SHP77 (cell line): ENCODE results near the gene ADSL.
A peak's percentile ranks its signal among the peaks of the same experiment; 100 is the strongest.

Experiments used
- DNase-seq, 2 experiments: peaks; one replicate each; lab custom pipeline; 2025; lab: John Stamatoyannopoulos, UW

The ADSL gene

DNA sequence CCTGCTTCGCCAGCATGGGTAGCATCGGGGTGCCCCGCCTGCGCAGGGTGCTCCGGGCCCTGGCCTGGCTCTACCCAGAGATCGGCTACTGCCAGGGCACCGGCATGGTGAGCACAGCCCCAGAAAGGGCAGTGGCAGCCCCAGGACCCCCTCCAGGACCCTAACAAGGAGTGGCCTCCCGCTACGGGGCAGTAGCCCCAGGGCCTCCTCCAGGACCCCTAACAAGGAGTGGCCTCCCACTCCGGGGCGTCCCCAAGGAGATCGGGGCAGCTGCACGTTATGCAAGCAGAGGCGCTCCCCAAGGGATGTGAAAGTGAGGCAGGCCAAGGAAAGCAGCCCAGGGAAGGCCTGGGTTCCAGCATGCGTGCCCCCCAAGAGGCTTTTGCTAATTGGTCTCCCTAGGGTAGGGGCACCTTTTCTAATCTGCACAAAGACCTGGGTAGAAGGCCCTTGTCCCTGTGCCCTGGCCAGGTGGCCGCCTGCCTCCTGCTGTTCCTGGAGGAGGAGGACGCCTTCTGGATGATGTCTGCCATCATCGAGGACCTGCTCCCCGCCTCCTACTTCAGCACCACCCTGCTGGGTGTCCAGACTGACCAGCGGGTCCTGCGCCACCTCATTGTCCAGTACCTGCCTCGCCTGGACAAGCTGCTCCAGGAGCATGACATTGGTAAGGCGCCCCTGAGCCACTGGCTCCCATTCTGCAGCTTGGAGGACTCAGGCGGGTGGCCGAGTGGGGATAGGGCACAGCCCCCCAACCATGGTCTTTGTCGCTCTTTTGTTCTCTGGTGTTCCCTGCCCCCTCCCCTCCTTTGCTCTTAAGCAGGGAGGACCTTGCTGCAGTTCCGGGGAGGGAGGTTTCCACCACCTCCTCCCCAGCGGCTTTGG, 59.1 kb downstream of the ADSL start:
- no peak for DNase-seq

DNA sequence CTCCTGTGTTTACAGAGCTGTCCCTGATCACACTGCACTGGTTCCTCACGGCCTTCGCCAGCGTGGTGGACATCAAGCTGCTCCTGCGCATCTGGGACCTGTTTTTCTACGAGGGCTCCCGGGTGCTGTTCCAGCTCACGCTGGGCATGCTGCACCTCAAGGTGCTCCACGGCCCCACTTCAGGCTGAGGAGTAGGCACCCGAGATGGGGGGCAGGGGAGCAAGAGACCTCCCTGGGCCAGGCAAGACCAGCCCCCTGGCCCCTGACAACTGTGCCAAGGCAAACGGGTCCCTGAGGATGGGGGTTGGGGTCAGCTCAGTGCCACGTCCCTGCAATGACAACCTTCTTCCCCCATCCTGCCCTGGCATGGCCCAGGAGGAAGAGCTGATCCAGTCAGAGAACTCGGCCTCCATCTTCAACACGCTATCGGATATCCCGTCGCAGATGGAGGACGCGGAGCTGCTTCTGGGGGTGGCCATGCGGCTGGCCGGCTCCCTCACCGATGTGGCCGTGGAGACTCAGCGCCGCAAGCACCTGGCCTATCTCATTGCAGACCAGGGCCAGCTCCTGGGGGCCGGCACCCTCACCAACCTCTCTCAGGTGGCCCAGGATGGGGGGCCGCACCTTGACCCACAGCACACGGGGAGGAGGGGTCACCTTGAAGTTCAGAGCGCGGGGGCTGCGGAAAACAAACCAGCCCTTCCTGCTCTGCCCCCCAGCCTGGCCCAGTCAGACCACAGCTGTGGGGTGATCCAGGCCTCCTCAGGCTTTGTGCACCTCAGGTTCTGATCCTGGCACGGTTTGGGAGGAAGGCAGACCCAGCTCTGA, 60.0 kb downstream of the ADSL start:
- no peak for DNase-seq

DNA sequence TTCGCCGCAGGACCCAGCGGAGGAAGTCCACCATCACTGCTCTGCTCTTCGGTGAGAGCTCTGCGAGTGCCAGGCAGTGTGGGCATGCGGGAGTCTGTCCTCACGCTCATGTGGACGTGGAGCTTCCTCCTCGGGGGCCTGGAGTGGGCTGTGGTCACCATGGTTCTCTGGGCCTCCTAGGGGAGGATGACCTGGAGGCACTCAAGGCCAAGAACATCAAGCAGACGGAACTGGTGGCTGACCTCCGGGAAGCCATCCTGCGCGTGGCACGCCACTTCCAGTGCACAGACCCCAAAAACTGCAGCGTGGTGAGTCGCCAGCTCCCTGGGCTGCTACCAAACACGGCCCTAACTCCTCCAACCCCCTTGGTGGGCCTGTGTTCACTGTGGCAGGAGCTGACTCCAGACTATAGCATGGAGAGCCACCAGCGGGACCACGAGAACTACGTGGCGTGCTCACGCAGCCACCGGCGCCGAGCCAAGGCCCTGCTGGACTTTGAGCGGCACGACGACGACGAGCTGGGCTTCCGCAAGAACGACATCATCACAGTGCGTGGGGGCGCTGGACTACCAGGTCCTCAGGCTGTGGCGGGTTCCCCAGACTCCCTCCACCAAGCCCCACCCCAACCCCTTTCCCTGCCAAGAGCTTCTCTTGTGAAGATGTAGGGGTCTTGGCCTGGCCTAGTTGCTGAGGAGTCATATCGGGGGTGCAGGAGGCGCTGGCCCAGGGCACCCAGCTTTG, 60.9 kb downstream of the ADSL start:
- DNase-seq, result no peak

DNA sequence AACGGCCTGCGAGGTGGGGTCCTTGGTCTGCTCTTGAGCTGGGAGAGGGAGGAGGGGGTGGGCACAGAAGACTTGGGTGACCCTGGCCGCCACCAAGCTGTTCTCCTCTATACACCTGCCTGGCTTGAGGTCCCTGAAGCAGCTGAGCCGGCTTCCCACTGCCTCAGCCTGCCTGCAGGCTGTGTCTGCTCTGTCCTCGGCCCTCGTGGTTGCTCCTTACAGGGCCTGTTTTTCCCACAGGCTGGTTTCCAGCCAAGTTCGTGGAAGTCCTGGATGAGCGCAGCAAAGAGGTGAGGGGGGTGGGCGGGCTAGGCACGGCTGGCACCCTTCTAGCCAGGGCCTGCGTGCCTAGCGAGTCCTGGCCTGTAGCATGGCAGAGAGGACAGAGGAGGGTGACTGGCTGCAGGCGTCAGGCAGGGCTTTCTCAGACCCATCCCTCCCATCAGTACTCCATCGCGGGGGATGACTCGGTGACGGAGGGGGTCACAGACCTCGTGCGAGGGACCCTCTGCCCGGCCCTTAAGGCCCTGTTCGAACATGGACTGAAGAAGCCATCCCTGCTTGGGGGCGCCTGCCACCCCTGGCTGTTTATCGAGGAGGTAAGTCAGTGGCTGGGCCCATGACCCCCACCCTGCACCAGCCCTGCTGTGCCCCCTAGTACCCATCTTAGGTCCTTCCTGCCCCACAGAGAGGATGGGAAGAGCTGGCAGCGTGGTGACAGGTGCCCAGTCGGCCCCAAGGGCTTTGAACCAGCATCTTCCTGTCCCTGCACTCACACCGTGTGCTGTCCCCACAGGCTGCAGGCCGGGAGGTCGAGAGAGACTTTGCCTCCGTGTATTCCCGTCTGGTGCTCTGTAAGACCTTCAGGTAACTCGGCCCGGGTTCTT, 61.8 kb downstream of the ADSL start:
- DNase-seq, result no peak

DNA sequence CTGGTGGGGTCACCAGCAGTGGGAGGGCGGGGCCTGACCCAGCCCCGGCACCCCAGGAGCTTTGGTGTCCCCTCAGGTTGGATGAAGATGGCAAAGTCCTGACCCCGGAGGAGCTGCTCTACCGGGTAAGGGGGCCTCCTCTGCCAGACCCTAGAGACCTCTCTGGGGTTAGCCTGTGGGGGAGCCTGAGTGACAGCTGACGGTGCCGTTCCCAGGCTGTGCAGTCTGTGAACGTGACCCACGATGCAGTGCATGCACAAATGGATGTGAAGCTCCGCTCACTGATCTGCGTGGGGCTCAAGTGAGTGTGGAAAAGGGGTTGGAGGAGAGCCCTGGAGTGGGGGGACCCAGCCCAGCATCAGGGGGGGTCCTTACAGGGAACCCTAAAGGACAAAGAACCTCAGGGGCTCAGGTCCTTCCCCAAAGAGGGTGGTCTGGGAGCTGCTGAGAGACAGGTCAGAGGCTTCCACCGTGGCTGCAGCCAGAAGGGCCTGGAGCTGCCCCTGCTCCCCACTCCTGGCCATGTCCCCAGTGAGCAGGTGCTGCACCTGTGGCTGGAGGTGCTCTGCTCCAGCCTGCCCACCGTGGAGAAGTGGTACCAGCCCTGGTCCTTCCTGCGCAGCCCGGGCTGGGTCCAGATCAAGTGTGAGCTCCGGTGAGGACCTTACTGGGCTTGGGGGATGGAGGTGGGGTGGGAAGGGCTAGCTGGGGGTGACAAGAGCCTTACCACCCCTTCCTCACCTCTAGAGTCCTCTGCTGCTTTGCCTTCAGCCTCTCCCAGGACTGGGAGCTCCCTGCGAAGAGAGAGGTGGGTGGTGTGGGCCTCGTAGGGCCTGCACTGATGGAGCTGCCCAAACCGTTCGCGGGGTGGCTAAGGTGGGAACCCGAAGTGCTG, 62.7 kb downstream of the ADSL start:
- no peak for DNase-seq

DNA sequence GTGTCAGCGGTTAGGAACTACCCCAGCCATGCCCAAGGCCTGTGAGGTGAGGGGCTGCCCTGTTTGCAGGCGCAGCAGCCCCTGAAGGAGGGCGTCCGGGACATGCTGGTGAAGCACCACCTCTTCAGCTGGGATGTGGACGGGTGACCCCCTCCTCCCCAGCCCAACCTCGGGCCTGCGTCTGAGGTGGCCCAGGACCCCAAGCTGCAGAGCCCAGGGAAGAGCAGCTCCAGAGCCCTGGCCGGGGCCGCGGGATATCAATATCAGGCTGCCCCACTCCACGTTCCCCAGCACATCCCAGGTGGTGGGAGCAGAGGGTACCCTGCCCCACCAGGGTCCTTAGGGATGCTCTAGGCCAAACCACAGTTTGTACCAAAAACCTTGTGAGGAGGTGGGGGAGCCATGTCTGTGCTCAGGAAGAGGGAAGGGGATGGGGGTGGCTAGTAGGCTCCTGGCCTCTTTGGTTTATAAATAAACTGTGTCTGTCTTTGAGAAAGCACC, 63.4 kb downstream of the ADSL start:
- DNase-seq, result no peak

DNA sequence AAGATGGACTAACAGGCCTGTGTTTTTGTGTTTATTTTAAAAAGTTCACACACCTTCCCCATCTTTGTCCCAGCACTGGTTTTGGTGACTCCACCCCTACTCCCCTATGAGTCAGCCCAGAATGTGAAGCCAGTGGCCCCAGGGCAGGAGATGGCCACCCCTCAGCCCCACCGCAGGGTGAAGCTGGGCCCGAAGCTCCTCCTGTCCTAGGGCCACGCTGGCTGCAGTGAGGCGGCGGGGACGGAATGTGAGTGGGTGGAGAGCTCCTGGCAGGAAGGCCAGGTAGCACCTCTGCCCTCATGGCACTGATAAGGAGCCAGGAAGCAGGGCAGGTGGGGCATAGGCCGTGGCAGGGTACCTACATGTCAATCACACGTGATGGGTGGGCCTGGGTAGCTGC, 64.0 kb downstream of the ADSL start:
- DNase-seq, result no peak

DNA sequence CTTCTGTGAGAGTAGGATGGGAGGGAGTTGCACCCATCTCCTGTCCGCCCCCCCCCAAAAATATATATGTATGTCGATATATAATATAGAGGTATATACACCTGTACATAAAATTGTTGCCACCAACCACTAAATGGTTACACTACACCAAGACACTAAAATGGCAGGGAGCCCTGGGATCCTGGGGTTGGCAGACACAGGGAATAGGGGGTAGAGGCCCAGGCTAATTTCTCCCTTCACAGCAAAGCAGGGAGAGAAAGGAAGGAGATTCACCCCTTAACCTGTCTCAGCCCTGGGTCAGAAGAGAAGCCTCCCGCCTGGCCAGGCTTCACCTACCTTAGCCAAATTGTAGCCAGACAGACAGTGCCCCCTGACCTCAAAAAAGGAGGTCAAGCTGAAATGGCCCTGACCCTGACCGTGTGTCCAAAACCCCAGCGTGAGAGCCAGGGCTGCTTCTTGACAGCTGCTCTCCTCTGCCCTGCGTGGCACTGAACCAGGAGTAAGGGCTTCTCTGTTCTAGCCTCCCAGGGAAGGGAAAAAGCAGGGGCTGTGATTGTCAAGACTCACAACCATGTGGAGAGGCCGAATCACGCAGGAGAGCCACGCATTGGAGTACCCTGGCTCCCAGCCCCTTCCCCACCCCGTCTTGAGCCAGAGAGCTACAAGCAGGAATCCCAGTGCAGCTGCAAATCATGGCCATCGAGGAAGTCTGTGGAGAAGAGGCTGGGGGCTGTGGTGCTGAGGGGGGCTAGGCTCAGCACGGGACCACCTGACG, 64.6 kb downstream of the ADSL start:
- no peak for DNase-seq

DNA sequence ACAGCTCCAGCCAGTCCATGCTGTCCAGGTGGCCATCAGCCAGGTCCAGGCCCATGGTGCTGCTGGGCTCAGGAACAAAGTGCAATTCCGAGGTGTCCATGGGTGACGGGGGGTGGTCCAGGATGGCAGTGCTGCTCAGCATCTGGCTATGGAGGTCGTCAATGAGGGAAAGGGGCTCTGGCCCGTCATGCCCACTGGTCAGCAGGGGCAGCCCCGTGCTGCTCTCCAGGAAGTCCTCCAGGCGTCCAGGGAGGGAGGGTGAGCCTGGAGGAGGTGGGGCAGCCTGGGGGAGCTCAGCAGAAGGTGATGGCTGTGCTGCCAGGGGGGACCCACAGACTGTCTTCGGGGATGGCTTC, 65.2 kb downstream of the ADSL start:
- DNase-seq, result no peak

DNA sequence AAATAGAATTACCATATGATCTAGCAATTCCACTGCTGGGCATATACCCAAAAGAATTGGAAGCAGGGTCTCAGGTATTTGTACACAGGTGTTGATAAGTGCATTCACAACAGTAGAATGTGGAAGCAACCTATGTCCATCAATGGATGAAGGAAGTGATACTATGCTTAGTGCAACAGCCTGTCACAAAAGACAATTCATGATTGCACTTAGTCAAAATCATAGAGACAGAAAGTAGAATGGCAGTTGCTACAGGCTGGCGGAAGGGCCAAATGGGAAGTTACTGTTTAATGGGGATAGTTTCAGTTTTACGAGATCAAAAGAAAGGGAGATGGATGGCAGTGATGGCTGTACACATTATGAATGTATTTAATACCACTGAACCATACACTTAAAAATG, 66.1 kb downstream of the ADSL start:
- DNase-seq, result no peak

DNA sequence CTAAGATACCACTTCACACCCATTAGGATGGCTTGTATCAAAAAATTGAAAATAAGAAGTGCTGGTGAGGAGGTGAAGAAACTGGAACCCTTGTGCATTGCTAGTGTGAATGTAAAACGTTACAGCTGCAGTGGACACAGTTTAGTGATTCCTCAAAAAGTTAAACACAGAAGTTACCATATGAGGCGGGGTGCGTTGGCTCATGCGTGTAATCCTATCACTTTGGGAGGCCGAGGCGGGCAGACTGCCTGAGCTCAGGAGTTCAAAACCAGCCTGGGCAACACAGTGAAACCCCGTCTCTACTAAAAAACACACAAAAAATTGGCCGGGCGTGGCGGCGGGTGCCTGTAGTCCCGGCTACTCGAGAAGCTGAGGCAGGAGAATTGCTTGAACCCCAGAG, 67.6 kb downstream of the ADSL start:
- no peak for DNase-seq

DNA sequence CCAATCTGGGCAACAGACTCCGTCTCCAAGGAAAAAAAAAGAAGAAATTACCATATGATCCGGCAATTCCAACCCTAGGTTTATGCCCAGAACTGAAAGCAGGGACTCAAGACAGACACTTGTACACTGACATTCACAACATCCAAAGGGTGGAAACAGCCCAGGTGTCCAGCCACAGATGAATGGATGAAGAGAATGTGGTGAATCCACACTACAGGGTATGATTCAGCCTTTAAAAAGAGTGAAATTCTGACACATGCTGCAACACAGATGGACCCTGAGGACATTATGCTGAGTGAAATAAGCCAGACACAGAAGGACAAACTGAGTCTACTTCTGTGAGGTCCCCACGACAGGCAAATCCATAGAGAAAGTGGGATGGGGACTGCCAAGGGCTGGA, 68.0 kb downstream of the ADSL start:
- no peak for DNase-seq

DNA sequence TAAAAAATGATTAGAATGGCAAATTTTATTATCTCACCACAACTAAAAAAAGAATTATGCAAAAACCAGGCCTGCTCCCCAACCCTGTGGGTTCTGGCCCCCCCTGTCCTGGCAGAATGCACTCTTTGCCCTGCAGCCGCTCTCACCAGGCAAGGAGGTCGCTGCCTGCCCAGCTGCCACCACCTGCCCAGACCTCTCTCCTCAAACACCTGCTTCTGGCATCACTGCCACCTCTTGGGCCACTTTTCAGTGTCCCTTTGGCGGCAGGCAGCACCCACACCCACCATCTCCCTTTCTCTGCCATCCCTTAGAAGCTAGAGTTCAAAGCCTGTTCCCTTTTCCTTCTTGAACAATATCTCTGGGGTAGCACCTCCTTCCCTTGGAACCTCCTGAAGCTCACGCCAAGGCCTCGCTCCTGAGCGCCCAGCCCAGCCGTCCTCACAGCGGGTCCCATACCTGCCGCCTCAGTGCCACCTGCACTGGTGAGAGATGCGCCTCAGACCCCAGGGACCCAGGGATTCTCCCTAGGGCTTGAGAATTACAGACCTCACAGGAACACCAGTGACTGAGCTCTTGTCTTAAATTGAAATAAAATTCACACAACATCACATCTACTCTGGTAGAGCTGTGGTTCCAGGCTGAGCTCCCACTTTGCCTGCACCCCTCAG, 68.7 kb downstream of the ADSL start:
- DNase-seq, result peak; percentile 12 to 57

DNA sequence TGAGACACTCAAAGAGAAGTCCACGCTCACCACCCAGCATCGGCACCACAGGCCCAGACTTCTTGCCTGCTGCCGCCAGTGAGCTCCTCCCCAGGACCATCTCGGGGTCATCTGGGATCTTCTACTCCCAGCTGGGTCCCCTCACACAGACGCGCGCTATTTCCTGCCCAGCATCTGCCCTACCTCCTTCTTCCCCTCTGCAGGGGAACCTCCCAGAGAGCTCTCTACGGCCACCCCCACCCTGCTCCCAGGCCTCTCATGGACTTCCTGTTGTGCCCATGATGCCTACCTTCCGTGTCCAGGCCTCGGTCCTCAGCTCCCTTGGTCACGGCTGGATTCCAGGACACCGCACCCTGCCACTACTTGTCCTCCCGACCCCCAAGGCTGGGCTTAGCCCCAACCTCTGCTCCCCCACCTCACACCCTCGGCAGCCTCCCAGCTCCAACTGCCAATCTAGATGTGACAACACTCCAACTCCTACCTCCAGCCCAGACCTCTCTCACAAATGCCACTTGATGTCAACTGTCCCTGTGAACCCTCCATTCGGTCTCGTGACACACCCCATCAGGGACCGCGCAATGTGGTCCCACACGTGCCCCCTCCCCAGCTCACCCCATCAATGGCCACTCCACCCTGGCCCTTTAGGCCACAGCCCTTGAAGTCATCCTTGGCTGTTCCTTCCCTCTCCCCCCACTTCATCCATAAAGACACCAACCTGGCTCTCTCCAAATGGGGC, 69.4 kb downstream of the ADSL start:
- peak; percentile 18 to 35 for DNase-seq

DNA sequence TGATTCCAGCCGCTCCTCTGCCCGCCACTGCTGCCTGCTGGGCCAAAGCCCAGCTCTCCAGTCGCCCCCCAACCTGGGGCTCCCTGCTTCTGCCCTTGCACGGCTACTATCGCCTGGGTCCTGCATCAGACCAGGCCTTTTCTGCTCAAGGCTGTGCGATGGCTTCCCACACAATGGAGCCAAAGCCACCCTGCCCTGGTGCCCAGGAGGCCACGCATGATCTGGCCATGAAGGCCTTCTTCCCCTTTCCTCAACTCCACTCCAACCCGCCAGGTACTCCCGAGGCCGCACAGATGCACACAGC, 69.9 kb downstream of the ADSL start:
- no peak for DNase-seq

DNA sequence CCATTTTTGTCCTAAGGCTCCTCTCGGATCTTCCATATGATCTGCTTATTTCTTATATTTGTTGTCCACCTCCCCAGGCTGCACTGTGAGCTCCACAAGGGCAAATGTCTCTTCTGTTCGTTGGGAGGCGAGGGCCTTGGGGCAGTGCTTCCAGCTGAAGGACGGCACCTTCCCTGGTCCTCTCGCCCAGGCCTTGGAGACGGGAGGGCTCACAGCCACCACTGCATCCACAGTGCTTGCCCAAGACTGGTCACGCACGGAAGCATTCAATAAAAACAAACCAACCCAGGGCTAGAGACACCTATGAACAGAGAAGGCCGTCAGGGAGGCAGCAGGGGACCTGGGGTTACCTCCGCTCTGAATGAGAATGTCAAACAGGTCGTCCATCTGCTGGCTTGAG, 70.3 kb downstream of the ADSL start:
- no peak for DNase-seq

DNA sequence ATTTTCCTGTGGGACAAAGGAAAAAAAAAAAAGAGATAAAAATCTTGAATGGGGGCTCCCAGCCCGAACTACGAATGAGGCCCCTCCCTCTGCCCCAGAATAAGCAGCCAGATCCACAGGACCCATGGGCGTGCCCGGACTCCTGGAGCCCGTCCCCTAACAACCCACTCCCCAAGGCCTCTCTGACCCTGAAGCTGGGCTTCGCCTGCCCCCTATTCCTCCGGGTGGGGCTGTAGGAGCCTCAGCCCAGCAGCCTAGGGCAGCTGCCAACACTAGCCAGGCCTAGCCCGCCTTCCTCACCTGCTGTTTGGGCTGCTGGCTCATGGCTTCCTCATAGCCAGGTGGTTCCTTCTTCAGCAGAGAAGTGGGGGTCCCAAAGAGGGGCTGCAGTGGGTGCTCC, 70.7 kb downstream of the ADSL start:
- no peak for DNase-seq

DNA sequence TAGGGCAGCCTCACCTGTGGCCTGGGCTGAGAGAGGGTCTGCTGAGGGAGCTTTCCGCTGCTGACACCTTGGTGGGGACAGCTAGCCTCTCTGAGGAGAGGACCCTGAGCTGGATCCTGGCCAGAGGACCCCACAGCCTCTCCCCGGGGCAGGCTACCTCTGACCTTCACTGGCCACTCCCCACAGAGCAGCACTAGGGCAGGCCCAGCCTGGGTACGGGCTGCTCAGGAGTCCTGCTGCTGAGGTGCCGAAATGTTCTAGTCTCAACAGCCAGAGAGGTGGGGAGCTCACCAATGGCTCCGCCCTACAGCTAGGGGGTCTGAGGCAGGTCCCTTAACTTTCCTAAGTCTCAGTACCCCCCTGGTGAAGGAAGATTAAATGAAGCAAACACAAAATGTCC, 71.6 kb downstream of the ADSL start:
- DNase-seq, result no peak
